Measurements from ENCODE around the gene GDPD1. TPM values are rescaled to one million over a fixed set of nuclear protein-coding genes. Genes with fewer than 3 reads are reported as not detected.

GDPD1 gene
- total RNA-seq, 1 donor from 2014 or later, result 3.9 TPM

DNA sequence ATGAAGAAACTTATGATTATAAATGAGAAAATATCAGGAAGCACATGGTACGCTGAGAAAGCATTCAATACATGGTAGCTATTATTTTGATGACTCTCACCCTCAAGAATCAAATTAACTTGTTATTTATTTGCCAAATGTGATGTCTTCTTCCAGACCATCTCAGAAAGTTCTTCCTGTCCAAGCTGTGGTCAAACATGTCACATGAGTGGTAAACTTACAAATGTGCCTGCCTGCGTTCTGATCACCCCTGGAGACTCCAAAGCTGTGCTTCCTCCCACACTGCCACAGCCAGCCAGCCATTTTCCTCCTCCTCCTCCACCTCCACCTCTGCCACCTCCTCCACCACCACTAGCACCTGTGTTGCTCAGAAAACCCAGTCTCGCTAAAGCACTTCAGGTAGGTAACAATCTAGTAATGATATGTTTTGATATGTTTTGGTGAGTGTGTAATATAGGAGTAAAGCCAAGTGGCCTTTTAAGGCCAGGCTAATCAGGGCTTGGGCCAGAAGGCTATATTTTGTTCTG, 26.9 kb upstream of the GDPD1 start:
- no peaks in the 10 kb centered on the region for H3K9me3 ChIP-seq
- ATAC-seq (no peak), DNase-seq (no peak)
- TF ChIP-seq CTCF (IDR thresholded peaks at IDR 0.05), result no peak
- H3K27me3 ChIP-seq, result no peaks in the 10 kb centered on the region
- H3K4me3 ChIP-seq, result no peak overlapping the region
- intact Hi-C loops (cut with DNase I), result no loop called here
- H3K36me3 ChIP-seq, result no peaks in the 10 kb centered on the region
- H3K4me1 ChIP-seq, result no peaks in the 10 kb centered on the region
- no peak overlapping the region for H3K27ac ChIP-seq

GRCh38 chr17:59199398-59199797, 20.9 kb upstream of the GDPD1 start:
- intact Hi-C loops (cut with DNase I), result no loop called here
- no peaks in the 10 kb centered on the region for H3K4me1 ChIP-seq
- no peak for TF ChIP-seq CTCF (IDR thresholded peaks at IDR 0.05)
- H3K27ac ChIP-seq, result no peak overlapping the region
- H3K4me3 ChIP-seq, result no peak overlapping the region
- no peaks in the 10 kb centered on the region for H3K27me3 ChIP-seq
- H3K9me3 ChIP-seq, result no peaks in the 10 kb centered on the region
- DNase-seq (no peak), ATAC-seq (no peak)
- H3K36me3 ChIP-seq, result no peaks in the 10 kb centered on the region

DNA sequence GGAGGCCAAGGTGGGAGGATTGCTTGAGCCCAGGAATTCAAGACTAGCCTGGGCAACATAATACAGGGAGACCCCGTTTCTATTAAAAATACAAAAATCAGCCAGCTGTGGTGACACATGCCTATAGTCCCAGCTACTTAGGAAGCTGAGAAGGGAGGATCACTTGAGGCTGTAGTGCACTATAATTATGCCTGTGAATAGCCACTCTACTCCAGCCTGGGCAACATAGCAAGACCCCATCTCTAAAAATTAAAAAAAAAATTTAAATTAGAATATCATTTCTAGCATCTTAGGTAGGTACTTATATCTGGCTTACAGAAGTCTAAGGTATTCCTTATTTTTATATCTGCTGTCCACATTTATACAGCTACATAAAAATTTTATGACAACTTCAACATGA, 18.0 kb upstream of the GDPD1 start:
- no peaks in the 10 kb centered on the region for H3K9me3 ChIP-seq
- ATAC-seq (no peak), DNase-seq (no peak)
- H3K27ac ChIP-seq, result no peak overlapping the region
- H3K36me3 ChIP-seq, result no peaks in the 10 kb centered on the region
- TF ChIP-seq CTCF (IDR thresholded peaks at IDR 0.05), result no peak
- H3K27me3 ChIP-seq, result no peaks in the 10 kb centered on the region
- no peak overlapping the region for H3K4me3 ChIP-seq
- intact Hi-C loops (cut with DNase I), result no loop called here
- no peaks in the 10 kb centered on the region for H3K4me1 ChIP-seq

DNA sequence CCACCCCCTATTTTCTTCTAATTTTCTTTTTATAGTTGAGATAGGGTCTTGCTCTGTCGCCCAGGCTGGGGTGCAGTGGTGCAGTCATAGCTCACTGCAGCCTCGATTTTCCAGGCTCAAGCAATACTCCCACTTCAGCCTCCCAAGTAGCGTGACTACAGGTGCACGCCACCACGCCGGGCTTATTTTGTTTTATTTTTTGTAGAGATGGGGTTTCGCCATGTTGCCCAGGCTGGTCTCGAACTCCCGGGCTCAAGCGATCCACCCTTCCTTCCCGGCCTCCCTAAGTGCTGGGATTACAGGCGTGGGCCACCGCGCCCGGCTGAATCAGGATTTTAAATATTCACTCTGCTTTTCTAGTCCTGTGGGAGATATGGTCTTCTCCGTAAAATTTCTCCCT, 941 bp upstream of the GDPD1 start:
- H3K4me1 ChIP-seq, result no peaks in the 10 kb centered on the region
- intact Hi-C loops (cut with DNase I), result no loop called here
- ATAC-seq, result no peak
- peaks cover 7% of the 10 kb centered on the region for H3K36me3 ChIP-seq
- no peak overlapping the region for H3K4me3 ChIP-seq
- no peaks in the 10 kb centered on the region for H3K27me3 ChIP-seq
- no peak overlapping the region for H3K27ac ChIP-seq
- no peak for DNase-seq
- no peaks in the 10 kb centered on the region for H3K9me3 ChIP-seq
- no peak for TF ChIP-seq CTCF (IDR thresholded peaks at IDR 0.05)

DNA sequence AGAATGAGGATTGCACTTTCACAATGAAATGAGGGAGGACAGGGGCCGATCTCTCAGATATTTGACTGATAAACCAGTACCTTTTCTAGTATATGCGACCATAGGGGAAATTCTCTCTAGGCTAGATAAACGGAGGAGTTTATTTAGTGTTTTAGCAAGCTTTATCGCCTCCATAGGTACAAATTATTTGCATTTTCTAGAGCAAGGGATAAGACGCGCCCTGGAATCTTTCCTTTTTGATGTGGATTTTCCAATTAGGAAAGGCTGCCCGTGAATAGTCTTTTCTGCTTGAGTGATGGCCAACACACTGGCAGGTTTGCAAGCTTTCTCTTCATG, 351 bp upstream of the GDPD1 start:
- H3K27me3 ChIP-seq, result no peaks in the 10 kb centered on the region
- no peak for ATAC-seq
- H3K4me1 ChIP-seq, result no peaks in the 10 kb centered on the region
- no peaks in the 10 kb centered on the region for H3K9me3 ChIP-seq
- H3K36me3 ChIP-seq, result peaks cover 1% of the 10 kb centered on the region
- H3K27ac ChIP-seq, result no peak overlapping the region
- intact Hi-C loops (cut with DNase I), result no loop called here
- no peak for DNase-seq
- TF ChIP-seq CTCF (IDR thresholded peaks at IDR 0.05), result no peak
- peak overlapping the region; percentile 96 for H3K4me3 ChIP-seq

GRCh38 chr17:59221159-59221847, 992 bp downstream of the GDPD1 start:
- no peaks in the 10 kb centered on the region for H3K4me1 ChIP-seq
- H3K36me3 ChIP-seq, result no peaks in the 10 kb centered on the region
- DNase-seq (peak; percentile 63), ATAC-seq (no peak)
- no peaks in the 10 kb centered on the region for H3K9me3 ChIP-seq
- no peak for TF ChIP-seq CTCF (IDR thresholded peaks at IDR 0.05)
- intact Hi-C loops (cut with DNase I), result no loop called here
- no peaks in the 10 kb centered on the region for H3K27me3 ChIP-seq
- H3K27ac ChIP-seq, result peak overlapping the region; percentile 77
- peak overlapping the region; percentile 96 for H3K4me3 ChIP-seq
